ENCODE data around the gene PAPLN. TPM values are rescaled to one million over a fixed set of nuclear protein-coding genes. Genes with fewer than 3 reads are reported as not detected.

Gene PAPLN
- total RNA-seq, 1 donor from 2014 or later: 20.2 TPM

DNA sequence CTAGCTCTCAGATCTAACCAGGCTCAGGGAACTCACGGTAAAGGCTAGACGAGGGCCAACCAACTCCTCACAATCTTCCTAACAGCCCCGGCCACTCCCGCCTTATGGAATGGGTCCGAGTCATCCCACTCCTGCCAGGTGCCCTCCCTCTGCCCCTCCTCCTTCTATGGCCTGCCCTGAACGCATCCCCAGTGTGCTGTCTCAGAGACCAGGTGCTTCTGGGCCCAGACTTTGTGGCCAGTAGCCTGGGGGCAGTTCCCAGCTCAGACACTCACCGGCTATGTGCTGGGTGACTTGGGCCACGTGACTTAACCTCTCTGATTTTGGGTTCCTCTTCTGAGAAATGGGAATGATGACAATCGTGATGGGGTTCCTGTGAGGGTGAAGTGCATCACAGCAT, 22.5 kb downstream of the PAPLN start:
- H3K36me3 ChIP-seq: no peaks in the 10 kb centered on the region
- intact Hi-C loops (cut with DNase I): no loop called here
- H3K27ac ChIP-seq: no peak overlapping the region
- no peaks in the 10 kb centered on the region for H3K27me3 ChIP-seq
- no peak for DNase-seq
- no peak overlapping the region for H3K4me3 ChIP-seq
- ATAC-seq: no peak
- H3K9me3 ChIP-seq: no peaks in the 10 kb centered on the region
- TF ChIP-seq, protein P1, sequence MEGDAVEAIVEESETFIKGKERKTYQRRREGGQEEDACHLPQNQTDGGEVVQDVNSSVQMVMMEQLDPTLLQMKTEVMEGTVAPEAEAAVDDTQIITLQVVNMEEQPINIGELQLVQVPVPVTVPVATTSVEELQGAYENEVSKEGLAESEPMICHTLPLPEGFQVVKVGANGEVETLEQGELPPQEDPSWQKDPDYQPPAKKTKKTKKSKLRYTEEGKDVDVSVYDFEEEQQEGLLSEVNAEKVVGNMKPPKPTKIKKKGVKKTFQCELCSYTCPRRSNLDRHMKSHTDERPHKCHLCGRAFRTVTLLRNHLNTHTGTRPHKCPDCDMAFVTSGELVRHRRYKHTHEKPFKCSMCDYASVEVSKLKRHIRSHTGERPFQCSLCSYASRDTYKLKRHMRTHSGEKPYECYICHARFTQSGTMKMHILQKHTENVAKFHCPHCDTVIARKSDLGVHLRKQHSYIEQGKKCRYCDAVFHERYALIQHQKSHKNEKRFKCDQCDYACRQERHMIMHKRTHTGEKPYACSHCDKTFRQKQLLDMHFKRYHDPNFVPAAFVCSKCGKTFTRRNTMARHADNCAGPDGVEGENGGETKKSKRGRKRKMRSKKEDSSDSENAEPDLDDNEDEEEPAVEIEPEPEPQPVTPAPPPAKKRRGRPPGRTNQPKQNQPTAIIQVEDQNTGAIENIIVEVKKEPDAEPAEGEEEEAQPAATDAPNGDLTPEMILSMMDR (IDR thresholded peaks at IDR 0.05): no peak
- H3K4me1 ChIP-seq: no peaks in the 10 kb centered on the region

DNA sequence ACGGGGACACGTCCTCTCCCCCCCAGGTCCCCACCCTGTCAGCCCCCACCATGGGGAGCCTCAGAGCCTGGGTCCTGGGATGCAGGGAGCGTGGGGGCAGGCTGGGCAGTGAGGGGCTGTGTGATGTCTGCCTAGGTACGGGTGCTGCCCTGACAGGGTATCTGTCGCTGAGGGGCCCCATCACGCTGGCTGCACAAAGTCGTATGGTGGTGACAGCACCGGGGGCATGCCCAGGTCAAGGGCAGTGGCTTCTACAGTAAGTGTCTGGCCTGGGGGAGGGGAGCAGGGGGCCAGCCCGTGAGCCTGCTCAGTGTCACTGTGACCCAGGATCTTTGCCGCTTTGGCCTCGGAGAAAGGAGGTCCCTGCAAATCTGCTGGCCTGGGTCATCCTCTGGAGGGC, 23.3 kb downstream of the PAPLN start:
- intact Hi-C loops (cut with DNase I): no loop called here
- Histone ChIP-seq H3K9me3 (no peaks in the 10 kb centered on the region), H3K27me3 (no peaks in the 10 kb centered on the region), H3K4me1 (no peaks in the 10 kb centered on the region), H3K27ac (no peak overlapping the region), H3K4me3 (no peak overlapping the region), H3K36me3 (no peaks in the 10 kb centered on the region)
- ATAC-seq: no peak
- TF ChIP-seq, protein P1 (IDR thresholded peaks at IDR 0.05): no peak
- no peak for DNase-seq

DNA sequence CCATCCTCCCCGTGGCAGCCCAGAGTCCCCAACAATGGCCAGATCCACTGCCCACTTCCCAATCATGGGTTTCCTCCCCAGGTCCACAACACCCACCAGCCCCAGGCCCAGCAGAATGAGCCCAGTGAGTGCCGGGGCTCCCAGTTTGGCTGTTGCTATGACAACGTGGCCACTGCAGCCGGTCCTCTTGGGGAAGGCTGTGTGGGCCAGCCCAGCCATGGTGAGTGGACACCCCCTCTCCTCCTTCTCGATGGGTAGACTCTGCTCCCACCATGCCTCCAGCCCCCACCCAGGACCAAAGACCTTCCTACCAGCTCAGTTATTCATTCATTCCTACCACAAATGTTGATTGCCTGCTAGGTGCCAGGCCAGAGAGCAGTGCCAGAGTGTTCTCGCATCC, 23.8 kb downstream of the PAPLN start:
- DNase-seq (no peak), ATAC-seq (no peak)
- intact Hi-C loops (cut with DNase I): no loop called here
- H3K9me3 ChIP-seq: no peaks in the 10 kb centered on the region
- TF ChIP-seq, protein P1 (IDR thresholded peaks at IDR 0.05): no peak
- H3K36me3 ChIP-seq: no peaks in the 10 kb centered on the region
- no peaks in the 10 kb centered on the region for H3K27me3 ChIP-seq
- no peak overlapping the region for H3K27ac ChIP-seq
- no peaks in the 10 kb centered on the region for H3K4me1 ChIP-seq
- no peak overlapping the region for H3K4me3 ChIP-seq

DNA sequence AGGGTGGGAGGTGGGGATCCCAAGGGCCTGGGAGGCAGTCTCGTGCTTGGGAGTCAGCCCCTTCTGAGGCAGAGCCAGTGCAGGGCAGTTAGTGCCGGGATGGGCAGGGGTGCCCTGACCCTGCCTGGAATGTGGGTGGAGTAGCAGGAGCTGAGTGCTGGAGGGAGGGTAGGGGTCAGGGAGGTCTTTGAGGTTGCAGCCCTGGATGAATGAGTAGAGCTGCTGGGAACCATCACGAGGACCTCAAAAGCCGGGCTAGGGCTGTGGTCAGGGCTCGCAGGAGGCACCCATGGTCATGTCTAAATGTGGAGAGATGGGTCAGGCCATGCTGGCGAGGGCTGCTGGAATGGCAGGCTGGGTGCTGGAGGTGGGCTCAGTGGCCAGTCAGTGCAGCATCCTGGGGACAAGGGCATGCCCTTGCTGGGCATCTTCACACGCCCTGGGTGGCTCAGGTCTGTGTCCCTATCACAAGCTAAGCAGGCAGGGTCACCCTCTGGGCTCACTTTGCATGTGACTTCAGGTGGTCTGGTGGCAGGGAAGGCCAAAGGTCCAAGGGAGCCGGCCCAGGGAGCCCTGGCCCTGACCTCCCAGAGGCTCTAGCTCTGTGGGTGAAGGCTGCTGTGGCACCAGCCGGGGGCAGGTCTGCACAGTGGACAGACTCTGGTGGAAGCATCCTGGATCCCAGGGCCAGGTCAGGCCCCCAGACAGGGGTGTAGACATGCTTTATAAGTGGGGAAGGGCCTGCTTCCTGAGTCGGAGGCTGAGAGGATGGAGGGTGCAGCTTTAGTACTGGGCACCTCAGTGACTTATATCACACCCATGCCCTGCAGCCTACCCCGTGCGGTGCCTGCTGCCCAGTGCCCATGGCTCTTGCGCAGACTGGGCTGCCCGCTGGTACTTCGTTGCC, 24.5 kb downstream of the PAPLN start:
- H3K36me3 ChIP-seq: no peaks in the 10 kb centered on the region
- H3K27me3 ChIP-seq: no peaks in the 10 kb centered on the region
- H3K4me3 ChIP-seq: no peak overlapping the region
- TF ChIP-seq, protein P1 (IDR thresholded peaks at IDR 0.05): no peak
- no peaks in the 10 kb centered on the region for H3K4me1 ChIP-seq
- H3K27ac ChIP-seq: no peak overlapping the region
- intact Hi-C loops (cut with DNase I): no loop called here
- no peak for DNase-seq
- no peak for ATAC-seq
- H3K9me3 ChIP-seq: no peaks in the 10 kb centered on the region

DNA sequence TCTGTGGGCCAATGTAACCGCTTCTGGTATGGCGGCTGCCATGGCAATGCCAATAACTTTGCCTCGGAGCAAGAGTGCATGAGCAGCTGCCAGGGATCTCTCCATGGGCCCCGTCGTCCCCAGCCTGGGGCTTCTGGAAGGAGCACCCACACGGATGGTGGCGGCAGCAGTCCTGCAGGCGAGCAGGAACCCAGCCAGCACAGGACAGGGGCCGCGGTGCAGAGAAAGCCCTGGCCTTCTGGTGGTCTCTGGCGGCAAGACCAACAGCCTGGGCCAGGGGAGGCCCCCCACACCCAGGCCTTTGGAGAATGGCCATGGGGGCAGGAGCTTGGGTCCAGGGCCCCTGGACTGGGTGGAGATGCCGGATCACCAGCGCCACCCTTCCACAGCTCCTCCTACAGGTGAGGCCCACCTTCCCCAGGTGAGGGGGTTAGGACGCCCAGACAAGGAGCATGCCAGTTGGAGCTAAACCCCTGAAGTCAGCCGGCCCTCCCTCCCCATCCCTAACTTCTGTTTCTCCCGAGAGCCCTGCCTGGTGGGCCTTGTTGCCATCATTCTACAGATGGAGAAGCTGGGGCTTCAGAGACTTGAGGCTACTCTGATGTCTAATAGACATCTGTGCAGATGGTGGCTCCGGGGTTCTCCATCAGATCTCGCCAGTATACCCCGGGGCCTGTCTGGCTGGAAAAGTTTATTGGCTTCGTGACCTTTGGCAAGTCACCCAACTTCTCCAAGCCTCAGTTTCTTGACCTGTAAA, 25.3 kb downstream of the PAPLN start:
- no peaks in the 10 kb centered on the region for H3K36me3 ChIP-seq
- ATAC-seq (no peak), DNase-seq (no peak)
- H3K4me1 ChIP-seq: no peaks in the 10 kb centered on the region
- H3K27ac ChIP-seq: no peak overlapping the region
- no peaks in the 10 kb centered on the region for H3K9me3 ChIP-seq
- TF ChIP-seq, protein P1 (IDR thresholded peaks at IDR 0.05): no peak
- no peak overlapping the region for H3K4me3 ChIP-seq
- H3K27me3 ChIP-seq: no peaks in the 10 kb centered on the region
- intact Hi-C loops (cut with DNase I): no loop called here
